Stimulated activated CD4-positive, alpha-beta T cell treated with anti-CD3 and anti-CD28 coated beads, TNF-alpha, amount 100 ng/mL, for 4 hours (primary cell): ENCODE measurements around the gene ZNF248.

ENCODE experiments used
- DNase-seq, 3 experiments: peaks; one replicate each; pipeline ENCODE4 v3.0.0-alpha.2; 2020; ENCODE audit warnings: low read depth in 3 of 3

The ZNF248 gene

DNA sequence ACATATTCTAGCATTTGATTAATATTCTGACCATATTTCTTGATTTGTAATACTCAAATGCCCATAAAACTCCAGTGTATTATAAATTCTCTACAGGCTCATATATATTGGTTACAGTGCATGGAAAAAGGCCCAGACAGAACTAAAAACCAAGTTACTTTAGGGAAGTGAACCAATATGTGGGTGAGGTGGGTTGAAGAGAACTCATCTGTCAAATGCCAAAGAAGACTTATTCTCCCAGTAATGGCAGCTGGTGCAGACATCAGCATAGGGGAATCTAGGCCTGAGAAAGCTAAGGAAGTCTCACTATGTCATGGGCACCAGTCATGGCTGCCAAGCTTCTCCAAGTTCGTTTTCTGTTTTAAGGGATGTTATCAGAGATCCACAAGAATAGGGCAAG, 30.6 kb downstream of the ZNF248 start:
- DNase-seq = no peak

DNA sequence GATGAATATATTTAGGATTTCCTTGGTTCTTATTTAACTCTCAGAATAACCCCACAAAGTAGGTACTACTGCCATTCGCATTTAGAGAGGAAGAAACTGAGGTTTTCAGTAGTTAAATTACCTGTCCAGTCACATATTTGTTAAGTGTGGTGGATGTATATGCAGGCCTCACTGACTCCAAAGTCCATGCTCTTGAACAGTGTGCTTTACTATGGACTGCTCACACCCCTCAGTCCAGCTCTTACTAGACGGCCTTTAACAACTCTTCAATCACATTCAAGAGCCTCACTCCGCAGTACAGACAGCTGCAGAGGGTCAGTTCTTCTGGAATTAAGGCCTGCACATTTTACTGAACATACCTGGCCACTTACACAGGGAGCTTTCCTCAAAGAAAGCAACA, 36.2 kb downstream of the ZNF248 start:
- DNase-seq = no peak

DNA sequence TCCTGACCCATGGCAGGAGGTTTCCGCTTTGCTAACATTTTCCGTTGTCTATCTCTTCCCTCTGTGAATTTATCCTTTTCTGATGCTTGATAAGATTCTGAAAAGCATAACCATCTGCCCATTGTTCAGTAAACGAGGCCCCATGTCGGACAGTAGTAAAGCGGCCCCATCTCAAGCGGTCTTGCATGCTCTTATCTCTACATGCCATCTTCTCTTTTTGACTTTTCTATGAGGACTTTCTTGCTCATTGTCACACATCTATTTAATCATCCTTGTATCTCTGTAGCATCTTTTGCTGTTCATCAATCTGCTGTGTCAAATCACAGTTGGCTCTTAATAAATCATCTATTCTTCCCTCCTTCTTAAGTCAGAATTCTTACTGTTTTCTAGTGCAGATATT, 37.6 kb downstream of the ZNF248 start:
- DNase-seq = no peak

DNA sequence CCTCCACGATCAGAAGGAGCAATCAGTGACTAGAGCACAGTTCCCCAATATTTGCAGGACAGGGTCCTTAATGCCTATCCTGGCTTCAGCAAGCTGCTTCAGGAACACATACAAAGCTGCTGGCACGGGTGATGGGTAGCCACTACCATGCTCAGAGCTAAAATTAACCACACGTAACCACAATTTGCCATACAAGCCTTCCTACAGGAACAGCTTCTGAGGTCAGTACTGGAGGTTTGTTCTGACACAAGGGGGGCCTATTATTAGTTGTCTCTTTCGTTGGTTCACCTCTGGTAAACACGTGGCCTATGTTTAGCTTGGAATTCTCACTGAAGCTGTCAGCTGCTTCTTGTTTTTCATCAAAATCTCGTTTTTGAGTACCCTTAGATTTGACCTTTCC, 41.1 kb downstream of the ZNF248 start:
- DNase-seq = no peak

DNA sequence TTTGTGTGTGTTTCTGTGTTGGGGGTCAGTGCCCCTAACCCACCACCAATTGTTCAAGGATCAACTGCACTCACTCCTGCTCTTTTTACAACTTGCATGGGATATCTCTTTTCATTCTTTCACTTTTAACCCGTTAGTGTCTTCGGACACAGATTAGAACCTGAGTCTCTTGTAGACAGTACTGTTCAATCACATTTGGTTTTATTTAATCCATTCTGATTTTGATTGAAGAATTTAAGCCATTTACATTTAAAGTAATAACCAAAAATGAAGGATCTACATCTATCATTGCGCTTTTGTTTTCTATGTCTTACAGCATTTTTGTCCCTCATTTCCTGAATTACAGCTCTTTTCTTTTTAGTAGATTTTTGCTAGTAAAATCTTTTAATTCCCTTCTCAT, 43.6 kb downstream of the ZNF248 start:
- DNase-seq = no peak

DNA sequence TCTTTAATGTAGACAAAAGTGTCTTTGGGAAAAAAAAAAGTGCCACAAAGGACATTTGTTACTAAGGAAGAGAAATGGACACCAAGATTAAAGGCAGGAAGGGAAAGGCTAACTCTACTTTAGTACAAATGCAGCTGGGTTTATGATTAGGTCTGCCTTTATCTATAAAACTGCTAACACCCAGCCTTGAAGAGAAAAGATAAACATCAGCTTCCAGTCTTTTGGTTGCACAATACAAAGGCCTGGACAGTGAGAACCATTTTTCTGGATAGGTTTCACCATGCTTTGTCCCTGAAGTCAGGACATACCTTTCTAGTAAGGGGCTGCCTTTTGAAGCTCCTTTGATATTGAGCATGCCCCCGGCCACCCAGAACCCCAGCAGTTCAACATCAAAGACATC, 45.1 kb downstream of the ZNF248 start:
- DNase-seq = no peak

DNA sequence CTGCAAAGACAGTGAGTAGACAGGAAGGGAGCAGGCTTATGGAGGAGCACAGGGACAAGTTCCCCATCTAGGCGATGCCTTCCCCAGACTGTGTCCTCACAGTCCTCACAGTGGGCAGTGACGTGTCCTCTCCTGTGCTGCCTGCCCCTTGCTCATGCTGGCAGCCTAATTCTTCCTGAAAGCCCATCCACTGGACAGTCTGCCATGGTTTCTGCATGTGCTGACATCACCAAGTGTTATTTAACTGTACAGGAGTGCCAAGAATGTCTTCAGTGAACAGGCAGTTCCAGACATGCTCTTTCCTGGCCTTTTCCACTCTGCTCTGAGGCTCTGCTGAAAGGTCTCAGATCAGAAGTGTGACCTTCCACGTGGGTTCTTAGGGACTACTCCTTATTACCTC, 54.1 kb downstream of the ZNF248 start:
- DNase-seq = no peak

DNA sequence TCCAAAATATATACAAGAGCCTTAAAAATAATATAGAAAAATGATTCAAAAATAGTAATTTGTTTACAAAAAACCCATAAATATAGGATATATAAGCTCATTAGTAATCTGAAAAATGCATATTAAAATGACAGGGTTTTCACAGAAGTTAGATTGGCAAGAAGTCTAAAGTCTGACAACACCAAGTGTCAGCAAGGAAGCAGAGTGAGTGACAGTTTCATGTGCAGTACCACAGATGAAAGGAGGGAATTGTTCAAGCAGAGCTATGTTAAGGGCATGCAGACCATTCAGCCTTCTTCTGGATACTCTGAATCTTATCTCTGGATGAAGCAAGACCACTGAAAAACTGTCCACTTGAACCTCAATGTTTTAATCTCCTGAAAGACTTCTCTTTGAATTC, 55.9 kb downstream of the ZNF248 start:
- no peak for DNase-seq

DNA sequence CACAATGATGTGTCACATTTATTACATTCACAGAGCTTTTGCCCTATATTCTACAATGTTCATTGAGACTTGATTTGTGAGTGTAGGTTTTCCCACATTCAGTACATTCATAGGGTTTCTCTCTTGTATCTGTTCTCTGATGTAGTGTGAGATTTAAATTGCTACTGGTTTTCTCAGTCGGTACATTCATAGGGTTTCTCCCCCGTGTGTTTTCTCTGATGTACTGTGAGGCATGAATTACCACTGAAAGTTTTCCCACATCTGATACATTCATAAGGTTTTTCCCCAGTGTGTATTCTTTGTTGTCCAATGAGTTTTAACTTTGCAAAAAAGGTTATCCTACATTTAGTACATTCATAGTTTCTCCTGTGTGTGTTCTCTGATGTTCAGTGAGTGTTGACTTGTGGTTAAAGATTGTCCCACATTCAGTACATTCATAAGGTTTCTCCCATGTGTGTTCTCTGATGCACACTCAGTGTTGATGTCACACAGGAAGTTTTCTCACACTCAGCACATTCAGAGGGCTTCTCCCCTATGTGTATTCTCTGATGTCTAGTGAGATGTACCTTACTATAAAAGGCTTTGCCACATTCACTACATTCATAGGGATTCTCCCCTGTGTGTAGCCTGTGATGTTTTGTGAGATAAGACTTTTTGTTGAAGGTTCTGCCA, 63.0 kb downstream of the ZNF248 start:
- no peak for DNase-seq

DNA sequence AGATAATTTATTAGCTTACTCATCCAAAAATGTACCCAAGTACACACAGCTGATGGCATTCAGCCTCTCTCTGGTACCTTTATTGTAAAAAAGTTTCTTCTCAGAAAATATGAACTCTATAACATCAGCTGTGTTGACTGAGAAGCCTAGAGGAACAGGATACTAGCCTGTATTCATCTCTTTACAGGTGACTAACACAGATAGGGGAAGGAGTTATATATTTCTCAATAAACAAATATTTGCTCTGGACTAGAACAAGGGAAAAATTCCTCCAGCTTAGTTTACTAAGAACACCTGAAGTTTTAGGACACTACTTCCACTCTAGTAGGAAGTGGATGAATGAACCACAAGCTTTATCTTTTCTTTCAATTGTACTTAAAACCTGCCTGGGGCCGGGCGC, 67.8 kb downstream of the ZNF248 start:
- no peak for DNase-seq

DNA sequence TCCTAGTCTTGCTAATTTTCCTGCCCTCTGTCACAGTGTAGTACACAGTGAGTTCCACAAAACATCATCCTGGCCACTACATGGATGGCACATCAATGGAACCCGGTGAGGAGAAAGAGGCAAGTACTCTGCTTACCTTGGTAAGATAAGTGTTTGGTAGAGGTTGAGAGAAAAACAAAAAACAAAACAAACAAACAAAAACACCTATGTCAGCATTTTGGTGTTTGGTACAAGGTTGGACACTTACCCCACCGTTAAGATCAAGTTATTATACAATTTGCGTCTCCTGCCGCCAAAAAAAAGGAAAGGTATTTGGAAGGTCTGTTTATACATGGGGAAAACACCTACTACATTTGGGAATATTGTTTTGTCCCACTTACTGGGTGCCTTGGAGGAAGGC, 72.7 kb downstream of the ZNF248 start:
- DNase-seq = no peak

DNA sequence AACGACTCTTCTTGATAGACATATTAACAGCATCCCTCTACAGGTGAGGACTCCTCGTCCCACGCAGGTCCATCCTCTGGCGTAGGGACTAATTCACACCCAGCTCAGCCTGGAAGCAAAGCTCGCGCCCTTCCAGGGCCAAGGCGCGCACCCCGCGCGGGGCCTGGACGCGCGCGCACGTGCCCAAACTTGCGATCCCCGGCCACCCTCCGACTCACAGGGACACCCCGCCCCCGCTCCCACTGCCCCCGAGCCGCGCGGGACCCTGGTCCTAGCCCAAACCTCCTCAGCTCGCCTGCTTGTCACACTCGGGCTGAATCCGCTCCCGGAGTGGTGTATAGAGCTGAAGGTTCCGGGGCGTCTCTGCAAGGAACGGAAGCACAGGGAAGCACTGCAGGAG, 76.9 kb downstream of the ZNF248 start:
- DNase-seq = no peak

DNA sequence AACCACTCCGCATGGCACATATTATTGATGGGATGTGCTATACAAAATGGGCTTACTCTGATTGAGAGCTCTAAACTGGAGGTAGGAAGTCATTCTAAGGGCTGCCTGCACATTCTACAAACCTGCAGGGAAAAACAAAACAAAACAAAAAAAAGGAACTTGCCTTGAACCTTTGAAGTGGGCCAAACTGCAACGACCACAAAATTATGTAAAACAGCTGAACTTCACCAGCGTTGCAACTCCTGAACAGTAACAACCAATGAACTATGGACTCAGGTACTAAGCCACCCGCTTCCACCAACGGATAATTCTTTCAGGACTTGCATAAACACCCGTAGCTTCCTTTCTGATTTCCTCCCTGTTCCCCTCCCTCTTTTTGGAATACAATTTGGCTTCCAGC, 80.4 kb downstream of the ZNF248 start:
- no peak for DNase-seq

DNA sequence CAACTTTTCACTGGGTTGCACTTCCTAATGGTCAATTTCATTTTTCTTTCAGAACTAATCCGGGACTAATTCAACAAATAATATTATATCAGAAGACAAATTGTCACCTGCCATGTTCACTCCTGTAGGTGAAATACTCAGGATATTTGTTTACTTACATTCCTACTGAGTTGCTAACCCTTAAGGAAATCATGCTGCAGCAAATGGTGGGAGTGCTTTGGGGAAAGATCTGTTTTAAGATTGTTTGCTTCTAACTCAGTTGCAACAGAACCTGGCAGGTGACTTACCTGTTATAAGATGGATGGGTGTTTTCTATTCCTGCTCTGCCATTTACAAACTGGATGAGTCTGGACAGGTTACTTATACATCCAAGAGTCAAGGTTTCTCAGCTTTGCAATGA, 81.8 kb downstream of the ZNF248 start:
- DNase-seq = no peak

DNA sequence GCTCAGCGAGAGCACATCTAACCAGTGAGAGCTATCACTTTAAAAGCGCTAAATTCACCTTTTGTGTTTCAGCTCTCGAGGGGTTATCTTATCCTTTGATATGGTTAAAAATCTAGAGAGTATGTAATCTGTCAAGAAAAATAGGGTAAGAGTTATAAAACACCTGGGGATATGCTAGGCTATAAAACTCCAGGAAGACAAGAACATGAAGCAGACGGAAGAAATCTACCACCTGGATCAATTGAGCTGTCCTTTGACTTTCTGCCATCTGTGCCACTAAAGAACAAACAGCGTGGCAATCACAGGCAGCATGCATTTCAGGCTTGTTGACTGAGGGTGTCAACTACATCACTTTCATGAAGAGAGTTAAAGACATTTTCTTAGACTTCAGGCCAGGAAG, 83.1 kb downstream of the ZNF248 start:
- no peak for DNase-seq

DNA sequence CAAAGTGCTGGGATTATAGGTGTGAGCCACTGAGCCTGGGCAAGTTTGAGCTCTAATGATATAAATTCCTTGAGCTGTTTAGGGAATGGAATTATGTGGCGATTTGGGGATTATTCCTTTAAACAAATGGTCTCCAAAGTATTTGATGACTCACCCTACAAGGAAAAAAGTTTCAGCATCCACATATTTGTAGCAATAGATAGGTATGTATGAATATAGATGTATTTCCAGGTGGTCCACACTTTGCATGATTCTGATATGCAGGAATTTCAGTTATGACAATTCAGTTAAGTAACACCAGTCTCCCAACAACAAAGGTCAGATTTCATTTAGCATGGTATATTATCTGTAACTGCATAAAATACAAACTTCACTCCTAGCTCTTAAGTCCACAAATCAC, 92.2 kb downstream of the ZNF248 start:
- DNase-seq = no peak

DNA sequence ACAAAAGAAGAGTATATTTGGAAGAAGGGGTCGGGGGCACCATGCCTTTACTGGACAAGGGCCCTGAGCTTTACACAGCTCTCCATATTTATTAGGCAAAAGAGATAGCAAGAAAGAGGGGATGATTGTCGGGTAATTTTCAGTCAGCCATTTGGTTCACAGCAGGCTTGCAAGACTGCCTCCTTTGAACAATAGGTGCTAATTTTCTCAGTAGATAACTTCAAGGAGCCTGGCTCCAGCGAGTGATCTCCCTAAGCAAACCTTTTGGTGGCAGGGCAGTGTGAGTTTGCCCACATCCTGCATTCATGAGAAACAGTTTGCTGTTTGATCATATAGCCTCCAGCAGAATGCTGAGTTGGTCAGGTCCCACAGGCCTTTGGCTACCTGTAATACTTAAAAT, 94.3 kb downstream of the ZNF248 start:
- DNase-seq = no peak

DNA sequence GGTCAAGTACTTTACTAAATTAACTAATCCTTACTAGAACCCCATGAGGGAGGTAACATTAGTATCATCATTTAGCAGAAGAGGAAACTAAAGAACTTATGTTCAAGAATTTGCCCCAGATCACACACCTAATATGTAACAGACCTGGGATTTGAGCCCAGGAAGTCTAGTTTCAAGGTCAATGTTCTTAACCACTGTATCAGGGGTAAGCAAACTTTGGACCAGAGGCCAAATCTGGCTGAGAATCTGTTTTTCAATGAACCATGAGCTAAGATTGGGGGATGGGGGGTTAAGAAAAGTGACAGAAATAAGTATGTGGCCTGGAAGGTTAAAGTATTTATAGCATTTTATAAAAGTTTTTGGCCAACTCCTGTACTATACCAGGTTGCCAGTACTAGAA, 95.1 kb downstream of the ZNF248 start:
- DNase-seq = no peak

DNA sequence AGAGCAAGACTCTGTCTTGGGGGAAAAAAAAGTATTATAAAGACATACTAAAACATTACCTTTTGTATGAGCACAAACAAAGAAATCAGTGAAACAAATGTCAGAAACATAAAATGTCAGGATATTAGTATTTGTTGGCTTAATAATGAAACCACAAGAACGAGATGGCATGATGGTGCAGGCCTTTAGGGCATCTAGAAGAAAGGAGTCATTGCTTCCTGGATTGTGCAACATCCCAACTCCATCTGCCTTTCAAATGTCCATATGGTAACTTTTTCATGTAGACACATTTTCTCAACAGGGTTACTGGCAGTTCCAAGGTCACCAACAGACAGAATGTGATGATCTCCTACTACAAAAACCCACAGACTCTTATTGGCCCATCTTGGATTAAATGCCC, 96.6 kb downstream of the ZNF248 start:
- no peak for DNase-seq

DNA sequence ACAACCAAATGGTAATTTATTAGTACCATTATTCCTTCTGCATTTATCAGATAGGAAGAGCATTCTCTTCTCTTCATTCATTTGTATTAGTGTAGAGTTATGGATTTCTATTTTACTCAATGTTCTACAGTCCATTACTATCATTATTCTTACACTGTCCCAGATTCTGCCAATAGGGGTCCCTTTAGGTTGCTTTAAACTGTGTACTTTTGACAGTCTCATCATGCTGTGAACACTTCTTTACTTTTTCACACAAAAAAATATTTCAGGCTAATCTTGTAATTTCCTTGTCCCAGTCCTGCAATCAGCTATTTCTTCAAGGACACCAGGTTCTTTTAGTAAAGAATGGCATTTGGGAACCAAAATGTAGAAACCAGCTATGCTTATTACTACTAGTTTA, 99.3 kb downstream of the ZNF248 start:
- DNase-seq = no peak

DNA sequence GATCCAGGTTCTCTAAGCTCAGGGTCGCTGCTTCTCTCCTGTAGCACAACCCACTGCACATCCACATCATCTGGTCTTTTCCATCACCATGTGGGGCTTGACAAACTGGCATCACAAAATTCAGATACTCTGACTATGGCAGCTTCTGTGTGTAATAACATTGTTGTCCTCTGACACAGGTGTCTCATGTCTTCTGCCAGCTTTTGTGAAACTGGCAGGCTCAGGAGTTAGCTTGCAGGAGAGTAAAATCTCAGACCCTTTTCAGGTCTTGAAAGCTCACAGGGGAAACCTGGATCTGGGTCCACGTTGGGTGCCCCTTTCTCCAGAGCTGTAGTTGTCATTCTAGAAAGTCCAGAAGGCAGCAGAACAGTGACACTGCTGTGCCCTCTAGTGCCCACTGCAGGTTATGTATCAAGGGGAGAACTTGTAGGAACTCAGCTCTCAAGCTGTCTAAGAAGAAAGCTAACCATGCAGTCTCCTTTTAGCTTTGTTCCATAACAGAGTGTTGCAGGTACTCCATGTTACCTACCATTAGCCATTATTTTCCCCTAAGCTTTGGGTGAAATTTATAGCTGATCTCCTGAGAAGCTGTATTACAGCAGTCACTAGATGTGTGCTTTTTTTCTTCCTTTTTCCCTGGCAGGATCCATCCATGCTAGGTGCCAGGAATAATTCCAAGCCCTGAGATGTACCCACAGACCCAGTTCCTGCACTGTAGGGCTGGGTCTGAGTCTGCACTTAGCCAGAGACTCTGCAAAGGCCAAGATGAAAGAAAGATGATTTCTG, 102.7 kb downstream of the ZNF248 start:
- DNase-seq = no peak

DNA sequence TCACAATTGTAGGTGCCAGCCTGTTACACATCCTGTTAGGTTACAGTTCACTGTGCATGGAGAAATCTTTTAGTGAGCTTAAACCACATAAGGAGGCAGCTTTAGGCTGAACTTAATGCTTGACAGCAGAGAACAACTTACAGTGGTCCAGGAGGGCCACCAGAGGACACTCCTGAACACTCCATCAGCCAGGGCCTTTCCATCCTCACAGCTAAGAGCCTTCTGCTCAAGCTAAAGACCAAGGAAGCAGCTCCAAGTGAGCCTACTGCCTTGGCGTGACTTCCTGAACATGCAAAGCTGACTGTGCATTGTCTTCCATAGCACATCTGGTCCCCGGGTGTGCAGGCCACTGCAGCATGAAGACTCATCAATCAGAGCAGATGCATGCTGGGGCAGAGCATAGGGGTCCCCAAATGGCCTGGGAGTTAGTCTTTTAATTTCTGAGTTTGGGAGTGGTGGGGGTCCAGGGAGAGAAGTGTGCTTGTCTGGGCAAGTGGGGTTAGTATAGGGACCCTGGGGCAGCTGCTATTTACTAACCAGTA, 105.0 kb downstream of the ZNF248 start:
- no peak for DNase-seq

DNA sequence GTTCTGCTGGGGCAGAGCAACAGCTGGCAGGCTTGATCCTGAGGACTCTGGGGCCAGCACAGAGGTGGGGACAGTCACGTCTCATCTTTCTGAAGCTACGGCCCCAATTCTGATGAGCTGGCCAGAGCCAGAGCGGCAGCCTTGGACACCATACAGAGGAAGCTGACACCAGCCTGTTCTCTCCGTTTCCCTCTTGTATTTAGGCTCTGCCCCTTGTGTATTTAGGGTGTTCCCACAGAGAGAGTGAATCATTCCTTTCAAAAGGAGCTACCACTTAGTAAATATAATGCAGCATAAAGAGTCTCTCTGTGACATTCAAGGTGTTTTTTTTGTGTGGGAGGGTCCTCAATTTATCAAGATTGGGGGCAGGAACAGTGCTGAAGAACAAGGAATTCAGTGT, 109.2 kb downstream of the ZNF248 start:
- DNase-seq = no peak

DNA sequence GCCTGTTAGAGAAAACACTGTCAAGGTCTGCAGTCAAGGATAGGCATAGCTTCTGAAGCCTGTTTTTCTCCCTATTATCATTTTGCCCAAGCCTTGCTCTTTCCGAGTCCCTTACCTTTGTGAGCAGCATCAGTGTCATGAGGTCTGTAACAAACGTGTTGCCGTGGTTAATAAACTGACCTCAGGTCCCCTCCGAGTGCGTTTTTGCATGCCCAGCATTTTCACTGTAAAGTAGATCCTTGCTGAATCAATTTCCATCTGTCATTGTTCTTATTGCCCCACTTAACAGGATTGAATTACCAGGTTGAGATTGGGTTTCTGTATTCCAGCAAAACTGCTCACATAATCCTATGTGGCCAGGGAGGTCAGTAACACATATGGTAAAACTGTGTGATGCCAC, 110.3 kb downstream of the ZNF248 start:
- DNase-seq = no peak
